Right atrium auricular region (tissue), 2 donors: Measurements from ENCODE around the gene IFT122. TPM values are rescaled to one million over a fixed set of nuclear protein-coding genes. Genes with fewer than 3 reads are reported as not detected.
A peak's percentile ranks its signal among the peaks of the same experiment; 100 is the strongest.

Experiments used
- DNase-seq: peaks from one replicate; pipeline ENCODE4 v3.0.0-alpha.2; 2019; ENCODE audit warnings: low spot score
- H3K27ac ChIP-seq, 2 donors: fragments of 200-600 bp; sonication (generic); 1 replicate in 1 of 2; 2 replicates in 1 of 2; pipeline ENCODE4 v1.5.1; 2016 to 2019
- H3K27me3 ChIP-seq, 2 donors: fragments of 200-600 bp; sonication (generic); one replicate each; pipeline versions ENCODE4 v1.5.1 to v1.6.0; 2017 to 2019
- H3K36me3 ChIP-seq: fragments of 200-600 bp; sonication (generic); one replicate; pipeline ENCODE4 v1.5.1; 2016
- H3K4me1 ChIP-seq, 2 donors: fragments of 200-600 bp; sonication (generic); one replicate each; pipeline versions ENCODE4 v1.5.1 to v1.6.0; 2017 to 2019
- H3K4me3 ChIP-seq, 2 donors: fragments of 200-600 bp; sonication (generic); 1 replicate in 1 of 2; 2 replicates in 1 of 2; pipeline ENCODE4 v1.5.1; 2017 to 2019; ENCODE audit warnings: mild to moderate bottlenecking in 1 of 2, moderate library complexity in 1 of 2
- H3K9me3 ChIP-seq, 2 donors: fragments of 200-600 bp; sonication (generic); one replicate each; pipeline ENCODE4 v1.5.1; 2019
- total RNA-seq, 2 donors: library from RNA; depleted of rRNA; stranded (reverse); fragments of >200 nt; gene quantifications; one replicate each; pipeline ENCODE4 v1.1.0, GENCODE V29; 2016
- TF ChIP-seq, protein P1 (sequence below), 2 donors: fragments of 200-600 bp; sonication (generic); IDR thresholded peaks; one replicate each; pipeline ENCODE4 v1.5.1; 2019; ENCODE audit warnings: antibody characterized with exemption in 2 of 2

The IFT122 gene
- total RNA-seq, 2 donors from 2014 or later, result 18.5 to 36.9 TPM

DNA sequence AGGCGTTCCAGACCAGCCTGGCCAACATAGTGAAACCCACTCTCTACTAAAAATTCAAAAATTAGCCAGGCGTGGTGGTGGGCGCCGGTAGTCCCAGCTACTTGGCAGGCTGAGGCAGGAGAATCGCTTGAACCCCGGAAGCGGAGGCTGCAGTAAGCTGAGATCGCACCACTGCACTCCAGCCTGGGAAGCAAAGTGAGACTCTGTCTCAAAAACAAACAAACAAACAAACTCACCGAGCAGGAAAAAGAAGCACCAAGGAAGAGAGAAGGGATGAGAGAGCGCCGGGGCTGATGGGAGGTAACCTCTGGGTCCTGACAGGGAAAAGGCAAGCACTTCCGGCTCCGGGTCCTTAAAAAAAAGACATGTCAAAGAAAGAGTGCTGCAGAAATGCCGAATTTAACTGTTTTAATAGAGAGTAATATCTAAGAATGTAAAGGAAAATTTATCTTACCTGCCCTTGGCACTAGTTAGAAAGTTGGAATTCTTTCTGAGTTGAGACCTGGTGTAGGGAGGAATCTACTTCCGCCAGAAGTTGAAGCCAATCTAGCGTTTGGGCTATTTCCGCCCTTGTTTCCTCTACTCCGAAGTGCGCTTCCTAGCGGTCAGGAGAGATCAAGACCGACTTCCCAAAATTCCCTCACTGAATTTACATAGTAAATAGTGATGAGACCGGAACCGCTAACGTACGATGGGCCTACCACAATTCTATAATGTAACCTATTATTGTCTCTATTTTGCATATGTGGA is 40.7 kb upstream of the IFT122 start:
- Histone ChIP-seq H3K27ac (peak overlapping the region; percentile 91 to 93), H3K27me3 (no peaks in the 10 kb centered on the region), H3K9me3 (no peaks in the 10 kb centered on the region), H3K4me1 (peaks cover 0 to 35% of the 10 kb centered on the region in 2 donors), H3K4me3 (peak overlapping the region; percentile 76 to 95), H3K36me3 (no peaks in the 10 kb centered on the region)
- DNase-seq, result peak; percentile 88
- TF ChIP-seq, protein P1, sequence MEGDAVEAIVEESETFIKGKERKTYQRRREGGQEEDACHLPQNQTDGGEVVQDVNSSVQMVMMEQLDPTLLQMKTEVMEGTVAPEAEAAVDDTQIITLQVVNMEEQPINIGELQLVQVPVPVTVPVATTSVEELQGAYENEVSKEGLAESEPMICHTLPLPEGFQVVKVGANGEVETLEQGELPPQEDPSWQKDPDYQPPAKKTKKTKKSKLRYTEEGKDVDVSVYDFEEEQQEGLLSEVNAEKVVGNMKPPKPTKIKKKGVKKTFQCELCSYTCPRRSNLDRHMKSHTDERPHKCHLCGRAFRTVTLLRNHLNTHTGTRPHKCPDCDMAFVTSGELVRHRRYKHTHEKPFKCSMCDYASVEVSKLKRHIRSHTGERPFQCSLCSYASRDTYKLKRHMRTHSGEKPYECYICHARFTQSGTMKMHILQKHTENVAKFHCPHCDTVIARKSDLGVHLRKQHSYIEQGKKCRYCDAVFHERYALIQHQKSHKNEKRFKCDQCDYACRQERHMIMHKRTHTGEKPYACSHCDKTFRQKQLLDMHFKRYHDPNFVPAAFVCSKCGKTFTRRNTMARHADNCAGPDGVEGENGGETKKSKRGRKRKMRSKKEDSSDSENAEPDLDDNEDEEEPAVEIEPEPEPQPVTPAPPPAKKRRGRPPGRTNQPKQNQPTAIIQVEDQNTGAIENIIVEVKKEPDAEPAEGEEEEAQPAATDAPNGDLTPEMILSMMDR (IDR thresholded peaks at IDR 0.05), result peak; percentile 57 to 82

DNA sequence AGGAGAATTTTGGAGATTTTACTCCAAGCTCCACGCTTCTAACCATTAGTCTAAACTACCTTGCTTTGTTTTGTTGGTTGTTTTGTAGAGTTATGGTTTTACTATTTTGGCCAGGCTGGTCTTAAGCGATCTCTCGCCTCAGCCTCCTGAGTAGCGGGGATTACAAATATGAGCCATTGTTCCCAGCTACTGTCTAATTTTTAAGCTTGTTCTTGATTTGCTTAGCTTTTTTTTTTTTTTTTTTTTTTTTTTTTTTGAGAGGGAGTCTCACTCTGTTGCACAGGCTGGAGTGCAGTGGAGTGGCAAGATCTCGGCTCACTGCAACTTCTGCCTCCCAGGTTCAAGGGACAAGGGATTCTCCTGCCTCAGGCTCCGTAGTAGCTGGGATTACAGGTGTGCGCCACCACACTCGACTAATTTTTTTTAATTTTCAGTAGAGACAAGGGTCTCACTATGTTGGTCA is 40.1 kb upstream of the IFT122 start:
- H3K27me3 ChIP-seq, result no peaks in the 10 kb centered on the region
- H3K4me3 ChIP-seq, result peak overlapping the region in 1 of 2 donors; percentile 95
- no peaks in the 10 kb centered on the region for H3K36me3 ChIP-seq
- H3K4me1 ChIP-seq, result peaks cover 0 to 32% of the 10 kb centered on the region in 2 donors
- TF ChIP-seq, protein P1 (IDR thresholded peaks at IDR 0.05), result peak; percentile 1 to 5
- DNase-seq, result no peak
- H3K27ac ChIP-seq, result peak overlapping the region; percentile 91 to 93
- H3K9me3 ChIP-seq, result no peaks in the 10 kb centered on the region

DNA sequence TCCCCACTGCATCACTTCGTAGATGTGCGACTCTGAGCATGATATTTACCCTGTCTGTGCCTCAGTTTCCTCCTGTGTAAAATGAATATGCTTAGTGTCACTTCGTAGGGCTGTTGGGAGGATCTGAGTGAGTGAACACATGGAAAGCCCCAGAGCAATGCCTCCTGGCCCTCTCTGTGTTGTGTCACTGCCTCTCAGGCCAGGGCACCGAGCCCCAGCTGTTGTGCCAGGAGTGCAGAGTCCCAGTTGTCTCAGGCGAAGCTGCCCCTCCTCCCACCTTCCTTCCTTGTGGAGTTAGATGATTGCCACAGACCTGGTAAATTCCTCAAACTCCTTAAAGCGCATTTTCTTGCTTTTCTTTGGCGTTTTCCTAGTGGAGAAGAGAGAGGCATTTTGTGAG is 37.8 kb upstream of the IFT122 start:
- no peaks in the 10 kb centered on the region for H3K27me3 ChIP-seq
- H3K9me3 ChIP-seq, result no peaks in the 10 kb centered on the region
- no peak overlapping the region for H3K4me3 ChIP-seq
- DNase-seq, result no peak
- TF ChIP-seq, protein P1 (IDR thresholded peaks at IDR 0.05), result no peak
- peaks cover 0 to 16% of the 10 kb centered on the region in 2 donors for H3K4me1 ChIP-seq
- no peaks in the 10 kb centered on the region for H3K36me3 ChIP-seq
- H3K27ac ChIP-seq, result no peak overlapping the region

DNA sequence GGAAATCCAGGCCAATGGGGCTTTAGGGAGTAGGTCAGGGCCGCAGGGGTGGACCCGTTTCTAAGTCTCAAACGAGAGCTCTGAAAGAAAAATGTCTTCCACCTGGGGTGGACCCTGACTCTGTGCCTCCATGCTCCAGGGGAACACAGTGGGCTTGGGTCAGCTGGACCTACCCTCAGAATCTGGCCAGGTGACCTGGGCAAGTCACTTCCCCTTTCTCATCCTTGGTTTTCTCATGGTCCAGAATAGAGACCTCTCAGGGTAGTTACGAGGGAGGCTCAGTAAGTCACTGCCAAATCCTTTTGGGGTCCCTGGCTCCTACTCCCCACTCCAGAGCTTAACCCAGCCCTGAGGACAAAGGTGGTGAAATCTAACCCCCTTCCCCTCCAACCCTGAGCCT is 37.4 kb upstream of the IFT122 start:
- H3K36me3 ChIP-seq, result no peaks in the 10 kb centered on the region

DNA sequence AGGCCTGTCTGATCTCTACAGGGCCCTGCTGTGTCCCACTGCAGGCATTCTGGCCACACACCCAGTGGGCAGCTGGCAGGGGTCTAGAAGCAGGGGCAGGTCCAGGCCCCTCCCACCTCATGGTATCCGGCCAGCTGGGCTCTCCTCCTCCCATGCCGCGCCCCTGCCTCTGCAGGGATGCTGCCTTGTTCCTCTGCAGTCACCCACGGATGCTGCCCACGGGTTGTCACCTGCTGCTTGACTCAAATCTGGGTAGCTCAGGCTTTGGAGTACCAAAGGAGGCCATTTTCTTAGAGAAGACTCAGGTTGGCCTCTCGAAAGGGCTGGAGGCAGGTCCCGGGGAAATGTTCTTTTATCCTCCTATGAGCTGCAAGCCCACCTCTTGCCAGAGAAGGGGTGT is 36.6 kb upstream of the IFT122 start:
- Histone ChIP-seq H3K9me3 (no peaks in the 10 kb centered on the region), H3K27ac (no peak overlapping the region), H3K27me3 (no peaks in the 10 kb centered on the region), H3K4me3 (no peak overlapping the region), H3K36me3 (no peaks in the 10 kb centered on the region), H3K4me1 (peaks cover 0 to 4% of the 10 kb centered on the region in 2 donors)
- no peak for DNase-seq
- TF ChIP-seq, protein P1 (IDR thresholded peaks at IDR 0.05), result no peak

More for the DNA sequence above, 37.4 kb upstream of the IFT122 start:
- DNase-seq, result no peak
- H3K27ac ChIP-seq, result no peak overlapping the region
- no peak overlapping the region for H3K4me3 ChIP-seq
- H3K4me1 ChIP-seq, result peaks cover 0 to 12% of the 10 kb centered on the region in 2 donors
- TF ChIP-seq, protein P1 (IDR thresholded peaks at IDR 0.05), result no peak
- no peaks in the 10 kb centered on the region for H3K9me3 ChIP-seq
- no peaks in the 10 kb centered on the region for H3K27me3 ChIP-seq
